Superior temporal gyrus (tissue), 1 donor: ENCODE measurements around the gene SCAMP5.
A peak's percentile ranks its signal among the peaks of the same experiment; 100 is the strongest.

Source experiments
- DNase-seq: peaks from one replicate; pipeline ENCODE4 v3.0.0-alpha.2; 2016; ENCODE audit errors: extremely low spot score

Gene SCAMP5, protein sequence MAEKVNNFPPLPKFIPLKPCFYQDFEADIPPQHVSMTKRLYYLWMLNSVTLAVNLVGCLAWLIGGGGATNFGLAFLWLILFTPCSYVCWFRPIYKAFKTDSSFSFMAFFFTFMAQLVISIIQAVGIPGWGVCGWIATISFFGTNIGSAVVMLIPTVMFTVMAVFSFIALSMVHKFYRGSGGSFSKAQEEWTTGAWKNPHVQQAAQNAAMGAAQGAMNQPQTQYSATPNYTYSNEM

DNA sequence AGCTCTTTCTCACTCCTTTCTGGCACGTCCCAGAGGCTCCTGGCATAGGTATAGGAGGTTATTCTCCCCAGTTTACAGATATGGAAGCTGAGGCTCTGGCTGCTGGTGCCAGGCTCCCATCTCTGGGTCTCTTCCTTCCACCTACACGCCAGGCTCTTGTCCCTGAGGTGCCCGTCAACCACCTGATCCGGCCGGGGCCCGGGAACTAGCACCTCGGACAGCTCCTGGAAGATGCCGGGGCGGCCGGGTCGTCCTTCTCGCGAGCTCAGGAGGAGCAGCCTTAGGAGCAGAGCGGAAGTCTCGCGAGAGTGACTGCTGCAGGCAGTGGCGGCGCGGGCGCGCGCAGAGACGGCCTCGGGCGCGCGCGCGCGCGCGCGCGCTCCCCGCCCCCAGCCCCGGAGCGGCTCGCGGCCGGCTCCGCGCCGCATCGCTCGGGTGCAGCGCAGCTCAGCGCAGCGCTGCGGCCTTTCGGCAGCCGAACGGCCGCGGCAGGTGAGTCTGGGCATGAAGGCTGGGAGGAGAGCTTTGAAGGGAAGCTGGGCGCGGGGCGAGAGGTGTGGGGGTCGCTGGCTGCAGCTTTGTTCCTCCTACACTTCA is at the start of gene SCAMP5:
Gene SCAMP5, plus strand, starts transcription at position 382 of the 597 bp plus-strand sequence. CDS start 16,277 bp downstream, outside the sequence.
- peak; percentile 94 for DNase-seq

GRCh38 chr15:74950078-74950908 is 45.1 kb upstream of the SCAMP5 start:
- DNase-seq: peak; percentile 96

GRCh38 chr15:74951006-74951405 is 44.4 kb upstream of the SCAMP5 start:
- DNase-seq: no peak

DNA sequence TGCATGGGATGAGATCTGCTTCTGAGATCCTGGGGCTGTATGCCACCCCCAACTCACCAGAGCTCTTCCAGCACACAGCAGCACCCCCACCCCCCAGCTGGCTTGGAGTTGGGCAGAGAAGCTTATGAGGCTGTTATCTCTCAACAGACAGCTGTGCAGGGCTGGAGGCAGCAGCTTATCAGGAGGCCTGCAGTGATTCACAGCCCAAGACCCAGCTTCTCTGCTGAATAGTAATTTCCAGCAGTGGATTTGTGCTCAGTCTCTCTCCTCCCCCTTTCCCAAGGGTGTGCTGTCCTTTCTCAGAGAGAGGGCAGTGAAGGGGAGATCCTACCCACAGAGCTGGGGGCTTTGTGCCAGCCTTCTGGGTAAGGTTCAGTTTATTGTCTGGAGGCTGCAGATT is 40.8 kb upstream of the SCAMP5 start:
- DNase-seq: no peak

DNA sequence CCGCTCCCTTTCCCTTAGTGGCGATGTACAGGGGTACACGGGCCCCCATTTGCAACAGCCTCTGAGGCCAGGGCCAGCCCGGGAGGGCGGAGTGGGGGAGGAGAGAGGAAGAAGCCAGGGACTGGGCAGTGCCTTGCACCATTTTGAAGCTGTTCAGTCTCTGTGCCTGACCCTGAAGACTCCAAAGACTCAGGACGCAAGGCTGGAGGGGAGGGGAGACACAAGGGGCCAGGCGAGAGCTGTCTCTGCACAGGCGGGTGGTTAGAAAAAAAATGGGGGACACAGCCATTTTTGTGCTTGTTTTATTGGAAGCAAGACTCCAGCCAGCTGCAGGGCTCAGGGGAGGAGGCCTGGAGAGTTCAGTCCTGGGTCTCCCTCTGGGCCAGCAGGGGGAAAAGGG is 40.3 kb upstream of the SCAMP5 start:
- DNase-seq: no peak

DNA sequence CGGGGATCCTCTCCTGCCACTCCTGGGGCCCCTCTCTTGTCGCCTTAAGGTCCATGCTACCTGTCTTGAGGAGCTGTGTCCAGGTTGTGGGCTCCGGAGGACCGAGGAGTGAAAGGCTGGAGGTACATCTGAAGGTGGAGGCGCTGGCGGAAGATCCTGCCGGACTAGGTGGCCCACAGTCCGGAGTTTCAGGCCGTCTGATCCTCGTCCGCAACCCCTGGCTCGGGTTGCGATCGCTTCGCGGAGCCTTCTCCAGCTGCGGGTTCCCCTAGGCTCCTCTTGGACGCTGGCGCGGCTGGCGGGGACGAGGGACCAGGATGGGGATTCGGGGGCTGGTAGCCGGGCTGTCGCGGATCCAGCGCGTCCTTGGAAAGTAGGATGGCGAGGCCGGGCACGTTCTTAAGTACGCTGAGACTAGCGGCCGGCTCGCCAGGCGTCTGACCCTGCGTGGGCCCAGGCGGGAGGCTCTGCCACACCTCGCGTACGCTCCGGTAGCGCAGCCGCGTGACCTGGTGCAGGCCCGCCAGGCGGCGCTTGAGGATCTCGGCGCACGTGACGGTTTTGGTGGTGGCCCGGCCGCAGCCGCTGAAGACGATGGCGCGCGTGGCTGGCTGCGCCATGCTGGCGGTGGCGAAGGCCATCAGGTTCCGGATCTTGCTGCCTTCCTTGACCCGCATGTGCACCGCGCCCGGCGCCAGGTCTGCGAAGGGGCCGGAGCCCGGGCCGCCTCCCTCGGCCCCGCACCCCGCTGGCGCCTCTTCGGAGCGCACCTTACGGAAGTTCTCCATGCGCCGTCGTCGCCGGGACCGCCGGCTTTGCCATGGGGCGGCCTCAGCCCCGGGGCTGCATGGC is 39.3 kb upstream of the SCAMP5 start:
- peak; percentile 43 for DNase-seq

- peak; percentile 61 for DNase-seq
Measured at GRCh38 chr15:74956648-74957475, 38.5 kb upstream of the SCAMP5 start, which contains the start of gene RPP25. Gene RPP25 (minus strand): TSS chr15:74956772. CDS start chr15:74956583, 189 bp downstream.

- no peak for DNase-seq
Measured at GRCh38 chr15:74957476-74958035, 37.8 kb upstream of the SCAMP5 start.

GRCh38 chr15:74958320-74958907 is 36.9 kb upstream of the SCAMP5 start:
- DNase-seq: no peak

- no peak for DNase-seq
Measured at GRCh38 chr15:74958908-74959585, 36.3 kb upstream of the SCAMP5 start.

DNA sequence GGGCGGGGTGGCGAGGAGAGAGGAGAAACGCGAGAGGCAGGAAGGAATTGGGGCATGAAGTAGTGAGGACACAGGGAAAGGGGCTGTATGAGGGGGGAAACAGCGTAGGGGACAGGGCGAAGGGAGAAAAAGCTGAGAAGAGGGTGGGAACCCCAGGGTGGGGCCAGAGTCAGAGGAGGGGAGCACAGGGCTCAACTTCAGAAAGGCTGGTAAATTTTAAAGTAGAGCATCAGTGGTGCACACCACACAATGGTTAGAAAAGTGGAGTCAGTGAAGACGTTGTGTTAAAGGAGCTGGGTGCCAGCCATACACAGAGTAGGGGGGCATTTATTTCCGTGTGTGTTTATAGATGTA is 35.8 kb upstream of the SCAMP5 start:
- no peak for DNase-seq

GRCh38 chr15:74960286-74960685 is 35.1 kb upstream of the SCAMP5 start:
- no peak for DNase-seq

DNA sequence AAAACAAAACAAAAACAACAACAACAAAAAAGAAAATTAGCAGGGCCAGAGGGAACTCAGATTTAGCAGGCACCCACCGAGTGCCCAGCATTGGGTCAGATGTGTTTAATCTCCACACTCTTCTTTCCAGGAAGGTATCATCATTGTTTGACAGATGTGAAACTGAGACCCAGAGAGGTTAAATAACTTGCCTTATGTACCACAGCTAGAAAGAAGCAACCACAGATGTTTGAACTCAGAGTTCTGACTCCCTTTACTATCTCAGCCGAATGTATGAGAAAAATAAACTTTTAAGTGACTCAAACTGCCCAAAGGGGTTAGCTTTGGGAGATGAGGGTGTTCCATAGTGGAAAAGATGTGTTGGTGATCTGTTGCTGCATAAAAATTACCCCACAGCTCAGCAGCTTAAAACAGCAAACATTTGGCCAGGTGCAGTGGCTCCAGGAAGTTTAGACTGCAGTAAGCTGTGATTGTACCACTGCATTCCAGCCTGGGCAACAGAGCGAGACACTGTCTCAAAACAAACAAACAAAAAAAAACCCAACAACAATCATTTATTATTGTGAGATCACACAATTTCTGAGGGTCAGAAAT is 34.3 kb upstream of the SCAMP5 start:
- DNase-seq: no peak

GRCh38 chr15:74961616-74962015 is 33.7 kb upstream of the SCAMP5 start:
- no peak for DNase-seq

DNA sequence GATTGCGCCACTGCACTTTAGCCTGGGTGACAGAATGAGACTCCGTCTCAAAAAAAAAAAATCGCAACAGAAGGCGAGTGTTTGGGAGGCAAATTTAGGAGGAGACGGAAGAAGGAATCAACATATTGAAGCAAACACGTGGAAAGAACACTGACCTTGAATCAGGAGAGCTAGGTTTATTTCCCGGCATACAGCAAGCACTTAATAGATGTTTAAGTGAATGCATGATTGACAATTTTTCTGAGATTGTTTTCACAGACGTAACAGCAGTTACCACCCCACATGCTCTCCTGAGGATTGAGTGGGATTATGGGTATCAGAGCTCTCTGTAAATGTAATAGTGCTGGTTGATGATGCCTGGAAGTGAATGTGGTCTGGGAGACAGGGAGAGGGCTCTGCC is 33.1 kb upstream of the SCAMP5 start:
- DNase-seq: no peak

DNA sequence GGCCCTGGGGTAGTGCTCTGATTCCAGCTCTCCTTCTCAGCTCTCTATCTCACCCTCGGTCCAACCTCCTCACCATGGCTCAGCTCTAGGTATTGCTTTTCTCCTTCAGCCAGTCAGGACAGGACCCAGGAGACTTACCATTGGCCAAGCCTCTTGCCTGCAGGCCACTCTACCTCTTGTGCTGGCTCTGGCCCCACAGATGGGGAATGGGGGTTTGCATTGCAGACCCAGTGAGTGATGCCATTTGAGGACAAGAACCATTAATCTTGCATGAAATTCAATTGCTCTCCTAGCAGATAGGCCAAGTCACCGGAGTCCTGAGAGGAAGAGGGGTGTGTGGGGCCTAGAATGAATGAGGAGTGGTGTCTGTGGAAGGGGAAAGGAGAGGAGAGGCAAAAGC is 32.7 kb upstream of the SCAMP5 start:
- DNase-seq: no peak

DNA sequence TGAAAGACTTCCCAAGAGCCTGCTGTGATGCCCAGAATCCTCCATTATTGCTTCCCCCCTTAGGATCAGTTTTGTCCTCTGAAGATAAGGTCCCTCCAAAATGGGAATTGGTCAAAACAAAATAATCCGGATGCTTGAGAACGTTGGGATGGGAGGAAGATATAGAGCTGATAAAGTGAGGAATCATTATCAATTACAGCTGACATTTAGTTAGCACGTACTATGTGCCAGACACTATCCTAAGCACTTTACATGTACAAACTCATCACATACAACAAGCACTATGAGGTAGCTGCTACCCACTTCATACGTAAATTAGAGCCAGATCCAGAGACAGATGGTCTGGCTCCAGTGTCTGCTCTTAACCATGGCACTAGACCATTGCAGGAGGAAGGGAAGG is 32.1 kb upstream of the SCAMP5 start:
- DNase-seq: no peak

DNA sequence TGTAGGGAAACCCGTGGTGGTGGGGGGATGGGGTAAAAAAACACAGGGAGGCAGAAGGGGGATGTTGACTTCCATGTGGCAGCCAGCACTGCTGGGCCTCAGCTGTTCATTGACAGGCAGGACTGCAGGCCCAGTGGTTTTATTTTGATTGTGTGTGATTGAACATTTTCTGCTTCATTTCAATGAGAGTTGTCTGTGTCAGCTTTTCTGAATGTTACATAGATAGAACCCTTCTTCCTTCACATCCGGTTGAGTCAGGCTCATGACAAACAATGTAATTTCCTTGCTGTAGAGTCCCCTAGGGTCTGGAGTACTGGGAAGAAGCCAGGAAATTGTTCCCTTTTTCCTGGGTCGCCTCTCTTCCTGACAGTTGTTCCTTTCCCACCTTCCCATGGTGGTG is 30.6 kb upstream of the SCAMP5 start:
- DNase-seq: no peak

GRCh38 chr15:74967670-74968069 is 27.7 kb upstream of the SCAMP5 start:
- no peak for DNase-seq
